Stimulated activated CD8-positive, alpha-beta memory T cell treated with anti-CD3 and anti-CD28 coated beads, Interleukin-12 subunit alpha, Interleukin-12 subunit beta, amount 100 ng/mL, for 4 hours (primary cell): Measurements from ENCODE around the gene CLEC12A.
"Not testable (repeated sequence)": the region's sequence is repeated elsewhere in the genome, so short reads cannot be mapped to it uniquely, and the experiment has no call there.

Experiments used
- DNase-seq: peaks from one replicate; pipeline ENCODE4 v3.0.0-alpha.2; 2020; ENCODE audit warnings: low read depth

Gene CLEC12A

DNA sequence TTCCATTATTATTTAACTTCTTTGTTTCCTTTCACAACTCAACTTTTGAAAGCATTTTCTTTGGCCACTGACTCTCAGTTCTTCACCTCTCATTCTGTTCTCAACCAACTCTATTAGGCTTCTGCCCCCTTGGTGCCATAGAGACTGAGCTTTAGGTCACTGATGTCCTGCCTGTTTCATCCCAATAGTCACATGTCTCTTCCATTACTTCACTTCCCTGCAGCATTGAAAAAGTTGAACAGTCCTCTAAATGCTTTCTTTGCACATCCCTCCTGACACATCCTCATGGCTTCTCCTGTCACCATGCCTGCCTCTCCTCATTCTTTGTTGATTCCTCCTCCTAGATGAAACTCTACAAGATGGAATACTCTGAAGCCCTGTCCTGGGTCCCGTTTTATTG lies 2.7 kb downstream of the CLEC12A start:
- no peak for DNase-seq

DNA sequence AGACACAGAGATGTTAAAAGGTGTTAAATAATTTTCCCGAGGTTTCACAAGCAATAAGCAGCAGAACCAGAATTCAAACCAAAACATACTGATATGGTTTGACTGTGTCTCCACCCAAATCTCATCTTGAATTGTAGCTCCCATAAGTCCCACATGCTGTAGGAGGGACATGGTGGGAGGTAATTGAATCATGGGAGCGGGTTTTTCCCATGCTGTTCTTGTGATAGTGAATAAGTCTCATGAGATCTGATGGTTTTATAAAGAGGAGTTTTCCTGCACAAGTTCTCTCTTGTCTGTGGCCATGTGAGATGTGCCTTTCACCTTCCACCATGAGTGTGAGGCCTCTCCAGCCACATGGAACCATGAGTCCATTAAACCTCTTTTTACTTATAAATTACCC lies 3.5 kb downstream of the CLEC12A start:
- not testable (repeated sequence) for DNase-seq

DNA sequence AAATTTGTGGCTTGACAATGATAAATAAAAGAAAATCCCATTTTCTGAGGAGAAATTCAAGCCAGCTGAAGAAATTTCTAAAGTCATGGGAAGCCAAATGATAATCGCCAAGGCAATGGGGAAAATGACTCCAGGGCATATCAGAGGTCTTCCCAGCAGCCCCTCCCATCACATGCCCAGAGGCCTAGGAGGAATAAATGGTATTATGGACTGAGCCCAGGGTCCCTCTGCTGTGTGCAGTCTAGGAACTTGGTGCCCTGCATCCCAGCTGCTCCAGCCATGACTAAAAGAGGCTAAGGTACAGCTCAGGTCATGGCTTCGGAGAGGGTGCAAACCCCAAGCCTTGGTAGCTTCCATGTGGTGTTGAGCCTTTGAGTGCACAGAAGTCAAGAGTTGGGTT lies 4.4 kb downstream of the CLEC12A start:
- DNase-seq, result no peak

DNA sequence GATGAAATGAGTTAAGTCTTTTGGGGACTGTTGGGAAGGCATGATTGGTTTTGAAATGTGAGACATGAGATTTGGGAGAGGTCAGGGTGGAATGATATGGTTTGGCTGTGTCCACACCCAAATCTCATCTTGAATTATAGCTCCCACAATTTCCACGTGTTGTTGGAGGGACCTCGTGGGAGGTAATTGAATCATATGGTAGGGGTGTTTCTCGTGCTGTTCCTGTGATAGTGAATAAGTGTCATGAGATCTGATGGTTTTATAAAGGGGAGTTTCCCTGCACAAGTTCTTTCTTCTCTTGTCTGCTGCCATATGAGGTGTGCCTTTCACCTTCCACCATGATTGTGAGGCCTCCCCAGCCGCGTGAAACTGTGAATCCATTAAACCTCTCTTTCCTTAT lies 5.4 kb downstream of the CLEC12A start:
- not testable (repeated sequence) for DNase-seq

DNA sequence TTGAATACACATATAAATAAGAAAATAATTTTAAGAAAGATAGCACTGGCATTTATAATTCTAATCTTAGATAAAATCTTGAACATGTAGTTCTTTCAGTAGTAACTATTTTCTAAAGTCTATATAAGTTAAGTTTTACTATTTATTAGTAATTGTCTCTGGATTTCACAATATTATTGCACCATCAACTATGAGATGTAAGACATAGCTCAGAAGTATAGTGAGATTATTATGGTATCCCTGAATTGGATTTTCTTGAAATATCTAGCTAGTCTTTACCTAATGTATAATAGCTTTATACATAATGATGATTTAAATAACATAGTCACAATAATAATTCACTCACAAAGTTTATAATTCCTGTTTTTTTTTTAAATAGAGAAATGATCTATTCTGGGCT lies 6.7 kb downstream of the CLEC12A start:
- DNase-seq, result no peak

DNA sequence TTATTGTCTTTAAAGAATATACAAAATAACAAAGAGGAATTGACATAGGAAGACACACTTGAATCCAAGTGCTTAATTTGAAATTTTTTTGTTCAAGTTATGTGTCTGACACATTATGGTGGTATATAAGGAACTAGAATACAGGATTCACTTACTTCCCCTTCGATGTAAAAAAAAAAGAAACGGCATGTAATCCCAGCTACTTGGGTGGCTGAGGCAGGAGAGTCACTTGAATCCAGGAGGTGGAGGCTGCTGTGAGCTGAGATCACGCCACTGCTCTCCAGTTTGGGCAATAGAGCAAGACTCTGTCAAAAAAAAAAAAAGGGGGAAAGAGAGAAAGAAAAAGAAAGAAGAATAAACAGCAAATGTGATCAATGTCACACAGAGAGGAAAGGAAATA lies 8.9 kb downstream of the CLEC12A start:
- DNase-seq, result no peak

DNA sequence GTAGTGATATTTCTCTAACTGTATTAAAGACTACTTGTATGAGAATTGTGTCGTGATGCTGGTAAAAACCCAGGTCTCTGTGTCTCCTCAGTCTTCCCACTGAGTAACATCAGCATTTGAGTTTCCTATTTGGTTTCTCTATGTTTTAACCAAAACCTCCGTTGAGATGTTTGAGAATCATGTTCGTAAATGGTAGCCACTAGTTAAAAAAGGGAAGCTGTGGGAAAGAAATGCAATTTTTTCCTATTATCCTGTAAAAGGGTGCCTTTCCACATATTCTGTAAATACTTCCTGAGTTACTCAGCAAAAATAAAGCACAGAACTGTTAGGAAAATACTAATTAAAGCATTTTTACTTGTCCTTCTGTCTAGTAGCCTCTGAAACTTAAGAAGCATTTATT lies 20.7 kb downstream of the CLEC12A start:
- no peak for DNase-seq

DNA sequence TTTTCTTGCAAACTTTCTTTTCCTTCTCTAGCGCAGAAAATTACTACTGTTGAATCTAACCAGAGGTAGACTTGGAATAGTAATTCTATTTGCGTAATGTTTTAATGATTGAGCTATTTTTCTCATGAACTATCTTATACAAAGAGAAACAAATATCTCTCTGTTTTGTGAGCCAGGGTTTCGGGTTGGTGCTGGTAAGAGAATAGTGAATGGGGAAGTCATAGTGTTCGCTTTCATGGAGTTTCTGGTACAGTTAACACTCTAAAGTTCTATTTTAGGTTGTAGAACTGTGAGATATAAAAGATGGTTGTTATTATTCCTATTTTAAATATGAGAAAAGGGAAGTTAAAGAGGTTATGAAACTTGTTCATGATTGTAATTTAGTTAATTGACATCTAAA lies 21.1 kb downstream of the CLEC12A start:
- DNase-seq, result no peak

DNA sequence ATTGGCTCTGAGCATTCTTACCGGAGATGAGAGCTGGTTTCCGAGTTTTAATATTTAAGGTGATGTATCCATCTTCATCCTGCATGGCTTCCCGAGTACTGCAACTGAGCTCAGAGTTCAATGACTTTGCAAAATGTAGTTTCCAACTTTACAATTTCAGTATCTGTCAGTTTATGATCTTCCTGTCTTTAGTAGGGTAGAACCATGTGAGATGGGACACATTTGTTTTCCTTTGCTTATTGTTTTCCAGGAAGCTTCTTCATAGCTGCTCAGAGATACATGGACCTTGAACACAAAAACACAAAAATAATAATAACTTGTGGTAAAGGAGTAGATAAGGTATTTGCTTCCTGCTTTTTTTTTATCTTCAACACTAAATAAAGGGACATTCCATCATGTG lies 27.8 kb downstream of the CLEC12A start, which contains the start of gene CLEC1B:
Gene CLEC1B, minus strand, starts transcription at position 106 of the 400 bp plus-strand sequence. Its CDS starts 21 bp downstream, at position 85.
- DNase-seq, result no peak

DNA sequence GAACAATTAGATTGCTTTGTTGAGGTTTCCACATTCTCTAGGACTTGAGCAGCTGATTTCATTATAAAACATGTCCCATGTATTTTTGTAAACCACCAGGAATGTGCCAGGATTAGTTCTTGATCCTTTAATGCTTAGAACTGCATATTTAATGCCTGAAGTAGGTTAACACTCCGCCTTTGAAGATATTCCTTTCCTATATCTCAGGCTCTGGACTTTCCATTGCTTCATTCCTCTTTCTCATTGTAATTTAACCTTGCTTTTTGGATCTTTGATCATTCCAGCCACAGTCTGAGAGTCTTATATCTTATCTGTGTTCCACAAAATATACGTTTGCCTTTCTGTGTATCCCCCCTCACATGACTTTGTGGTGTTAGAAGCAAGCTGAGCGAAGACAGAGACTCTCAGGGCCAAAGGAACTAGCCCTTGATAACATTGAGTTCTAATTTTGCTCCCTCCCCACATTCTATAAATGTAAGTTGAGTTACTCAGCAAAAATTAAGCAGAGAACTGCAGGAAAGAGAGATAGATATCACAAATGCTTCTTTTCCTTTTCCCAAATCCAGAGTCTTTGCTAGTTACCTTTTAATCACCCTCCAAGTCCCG lies 30.1 kb downstream of the CLEC12A start:
- DNase-seq, result no peak

DNA sequence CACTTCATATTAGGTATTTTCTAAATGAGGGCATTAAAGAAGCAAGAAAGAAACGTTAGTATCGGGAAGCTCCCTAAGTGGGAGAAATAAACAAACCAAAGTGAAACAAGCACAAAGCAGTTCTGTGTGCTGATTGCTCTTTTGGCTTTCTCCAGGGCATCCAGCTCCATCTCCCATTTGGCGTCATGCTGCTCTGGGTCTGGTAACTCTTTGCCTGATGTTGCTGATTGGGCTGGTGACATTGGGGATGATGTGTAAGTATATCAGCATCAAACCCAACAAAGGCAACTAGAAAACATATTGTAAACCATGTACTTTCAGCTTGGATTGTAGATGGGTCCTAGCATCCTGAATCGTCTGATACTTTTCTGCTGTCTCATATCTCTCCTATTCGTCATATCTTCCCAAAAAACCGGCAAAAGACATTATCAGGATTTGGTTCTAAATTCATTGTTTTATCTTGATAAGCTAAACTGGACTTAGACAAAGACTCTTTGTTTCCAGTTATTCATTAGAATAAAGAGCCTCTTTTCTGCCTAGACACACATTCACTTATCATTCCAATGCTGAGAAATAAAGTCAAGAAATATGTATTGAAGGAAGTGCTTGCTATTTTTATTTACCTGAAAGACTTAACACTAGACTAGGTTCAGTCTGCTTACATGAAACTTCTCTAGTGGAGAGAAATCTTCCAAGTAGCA lies 41.6 kb downstream of the CLEC12A start:
- no peak for DNase-seq

DNA sequence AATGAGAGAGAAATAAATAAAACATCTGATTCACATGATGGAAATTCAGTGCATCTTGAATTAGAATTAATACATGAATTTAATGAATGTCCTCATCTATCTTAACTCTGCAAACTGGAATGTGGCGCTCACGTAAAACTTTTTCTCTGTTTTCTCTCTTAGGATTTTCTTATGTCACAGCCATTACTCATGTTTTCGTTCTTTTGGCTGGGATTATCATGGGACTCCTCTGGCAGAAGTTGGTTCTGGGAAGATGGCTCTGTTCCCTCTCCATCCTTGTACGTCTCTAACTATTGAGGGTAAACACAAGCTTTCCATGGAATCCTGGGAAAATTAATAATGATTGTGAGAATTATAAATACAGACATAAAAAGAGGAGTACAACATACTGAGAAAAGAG lies 44.2 kb downstream of the CLEC12A start:
- no peak for DNase-seq

DNA sequence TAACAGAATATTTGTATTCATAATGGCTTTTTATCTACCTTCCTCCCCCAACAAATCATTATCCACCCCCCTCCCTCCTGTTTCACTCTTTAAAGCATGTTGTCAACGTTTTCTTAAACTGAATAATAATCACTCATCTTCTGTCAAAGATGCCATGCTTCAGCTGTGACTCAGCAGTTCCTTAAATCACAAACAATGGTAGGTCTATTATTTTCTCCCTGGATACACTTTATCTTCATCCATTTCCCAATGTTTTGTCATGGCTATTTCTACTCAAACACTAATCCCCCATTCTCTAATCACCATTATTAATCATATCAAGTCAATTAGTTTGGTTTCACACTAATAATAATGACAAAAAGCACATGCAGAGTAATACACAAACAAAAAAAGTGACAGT lies 45.7 kb downstream of the CLEC12A start:
- DNase-seq, result no peak

DNA sequence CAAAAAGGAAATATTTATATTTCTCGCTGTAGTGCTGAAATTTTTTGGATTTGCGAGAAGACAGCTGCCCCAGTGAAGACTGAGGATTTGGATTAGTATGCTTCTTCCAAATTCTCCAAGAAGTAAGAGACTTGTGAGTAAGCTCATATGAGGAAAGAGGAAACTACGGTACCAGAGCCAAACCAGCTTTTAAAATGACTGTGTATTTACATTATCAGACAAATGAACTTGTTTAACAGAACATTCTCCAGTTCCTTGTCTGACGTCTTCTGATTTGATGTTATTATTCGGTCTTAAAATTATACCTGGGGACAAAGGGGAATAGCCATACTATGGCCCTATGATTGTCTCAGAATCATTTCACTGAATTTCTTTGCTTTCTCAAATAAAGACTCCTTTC lies 47.2 kb downstream of the CLEC12A start:
- DNase-seq, result no peak

DNA sequence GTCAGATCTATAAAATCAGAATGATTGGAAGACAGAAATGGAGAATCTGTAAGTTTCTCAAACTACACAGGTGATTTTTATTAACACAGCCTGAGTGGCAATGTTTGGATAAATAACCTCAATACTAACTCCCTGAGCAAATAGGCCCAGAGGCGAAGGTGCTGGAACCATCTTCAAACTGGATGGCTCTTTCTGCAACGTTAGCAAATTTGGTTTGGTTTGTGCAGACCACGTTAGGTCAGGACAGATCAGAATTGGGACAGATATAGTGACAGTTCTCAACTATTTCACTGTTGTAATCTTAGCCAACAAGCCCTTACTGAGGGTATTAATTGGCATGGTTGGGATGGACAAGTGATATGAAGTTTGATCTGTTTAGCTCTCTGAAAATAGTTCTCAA lies 50.1 kb downstream of the CLEC12A start:
- no peak for DNase-seq

DNA sequence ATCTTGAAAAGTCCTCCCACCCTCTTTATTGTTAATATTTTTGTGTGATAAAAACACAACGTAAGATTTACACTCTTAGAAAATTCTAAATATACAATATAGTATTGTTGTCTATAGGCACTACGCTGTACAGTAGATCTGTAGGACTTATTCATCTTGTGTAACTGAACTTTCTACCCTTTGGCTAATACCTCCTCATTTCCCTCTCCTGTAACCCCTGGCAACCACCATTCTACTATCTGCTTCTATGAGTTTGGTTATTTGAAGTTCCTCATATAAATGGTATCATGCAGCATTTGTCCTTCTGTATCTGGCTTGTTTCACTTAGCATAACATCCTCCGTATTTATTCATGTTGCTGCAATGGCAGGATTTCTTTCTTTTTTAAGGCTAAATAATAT lies 54.0 kb downstream of the CLEC12A start:
- no peak for DNase-seq

DNA sequence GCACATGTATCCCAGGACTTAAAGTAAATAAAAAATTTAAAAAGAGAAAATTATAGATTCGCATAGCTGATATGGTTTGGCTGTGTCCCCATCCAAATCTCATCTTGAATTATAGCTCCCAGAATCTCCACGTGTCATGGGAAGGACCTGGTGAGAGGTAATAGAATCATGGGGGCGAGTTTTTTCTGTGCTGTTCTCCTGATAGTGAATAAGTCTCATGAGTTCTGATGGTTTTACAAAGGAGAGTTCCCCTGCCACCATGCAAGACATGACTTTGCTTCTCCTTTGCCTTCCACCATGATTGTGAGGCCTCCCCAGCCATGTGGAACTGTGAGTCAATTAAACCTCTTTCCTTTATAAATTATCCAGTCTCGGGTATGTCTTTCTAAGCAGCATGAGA lies 55.5 kb downstream of the CLEC12A start:
- DNase-seq, result not testable (repeated sequence)

DNA sequence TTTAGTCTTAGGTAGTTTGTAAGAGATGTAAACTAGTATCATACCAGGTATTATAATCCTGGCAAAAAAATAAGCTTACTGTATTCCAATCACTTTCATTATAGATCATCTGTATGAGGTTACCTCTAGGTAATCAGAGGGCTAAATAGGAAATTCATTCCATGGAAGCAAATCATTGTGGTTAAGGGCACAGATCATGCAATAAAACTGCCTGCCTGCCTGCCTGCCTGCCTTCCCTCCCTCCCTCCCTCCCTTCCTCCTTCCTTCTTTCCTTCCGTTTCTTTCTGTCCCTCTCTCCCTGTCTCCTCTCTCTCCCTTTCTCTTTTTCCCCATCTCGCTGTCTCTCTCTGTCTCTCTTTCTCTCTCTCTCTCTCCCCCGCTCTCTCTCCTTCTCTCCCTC lies 56.1 kb downstream of the CLEC12A start:
- DNase-seq, result no peak

DNA sequence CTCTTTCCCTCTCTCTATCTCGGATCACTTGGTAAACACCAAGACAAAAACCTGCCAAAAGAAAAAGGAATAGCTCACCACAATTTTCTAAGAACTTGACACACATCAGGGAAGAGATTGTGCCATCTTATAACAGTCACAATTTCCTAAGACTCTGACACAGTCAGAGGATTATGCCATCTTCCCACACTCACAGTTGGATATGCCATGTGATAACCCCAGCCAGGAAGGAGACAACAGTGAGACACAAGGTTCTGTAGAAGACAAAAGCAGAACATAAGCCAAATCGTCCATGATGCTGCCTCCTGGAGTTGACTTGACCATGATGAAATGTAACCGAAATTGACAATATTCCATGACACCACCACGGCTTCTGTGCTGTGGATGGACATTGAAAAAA lies 56.5 kb downstream of the CLEC12A start:
- no peak for DNase-seq

DNA sequence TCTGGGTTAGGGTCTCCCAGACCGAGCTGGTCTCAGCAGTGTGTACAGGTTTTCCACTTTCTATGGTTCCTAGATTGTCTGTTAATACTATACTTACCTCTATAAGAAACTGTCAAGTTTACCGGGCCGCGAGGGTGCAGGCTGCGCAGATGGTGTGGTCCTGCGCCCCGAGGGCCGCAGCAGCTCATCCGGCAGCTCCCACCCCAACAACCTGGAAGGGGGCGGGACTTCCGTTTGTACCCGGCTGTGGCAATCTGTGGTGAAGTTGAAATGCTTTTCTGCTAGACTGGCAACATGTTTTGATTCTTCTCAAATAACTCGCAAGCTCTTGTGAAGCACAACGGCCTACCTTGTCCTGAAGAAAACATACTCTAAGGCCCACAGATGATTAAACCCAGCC lies 59.2 kb downstream of the CLEC12A start, which contains the start of gene CLEC9A:
Gene CLEC9A, plus strand, starts transcription at position 237 of the 400 bp plus-strand sequence. CDS start 22,006 bp downstream, outside the sequence.
- no peak for DNase-seq

DNA sequence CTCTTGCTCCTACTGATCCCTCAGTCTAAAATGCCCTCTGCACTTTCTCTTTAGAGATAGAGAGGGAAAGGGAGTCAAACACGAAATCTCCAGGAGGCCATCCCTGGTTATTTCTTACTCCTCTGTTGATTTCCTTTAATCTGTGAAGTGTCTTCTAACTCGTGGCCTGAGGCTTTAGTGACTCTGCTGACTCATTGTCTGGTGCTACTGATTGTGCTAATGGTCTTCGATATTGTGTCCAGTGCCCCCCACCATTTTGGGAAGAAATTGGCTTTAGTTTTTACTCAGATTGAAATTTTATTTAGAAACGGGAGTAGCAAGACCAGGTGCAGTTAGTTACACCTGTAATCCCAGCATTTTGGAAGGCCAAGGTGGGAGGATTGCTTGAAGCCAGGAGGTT lies 60.1 kb downstream of the CLEC12A start:
- DNase-seq, result no peak

DNA sequence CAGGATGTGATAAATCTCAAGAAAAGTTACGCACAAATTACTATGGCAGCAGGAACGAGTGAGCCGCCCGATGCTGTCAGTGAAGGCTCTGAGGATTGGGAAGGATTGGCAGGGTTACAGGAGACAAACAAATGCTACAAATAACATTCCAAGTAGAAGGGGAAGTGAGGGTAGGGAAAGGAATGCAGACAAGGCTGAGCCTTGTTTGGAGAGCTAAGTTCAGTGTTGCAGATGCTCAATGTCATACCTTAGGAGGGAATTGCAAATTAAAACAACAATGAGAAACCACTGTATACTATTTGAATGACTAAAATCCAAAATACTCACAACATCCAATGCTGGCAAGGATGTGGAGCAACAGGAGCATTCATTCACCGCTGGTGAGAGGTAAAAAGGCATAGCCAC lies 60.6 kb downstream of the CLEC12A start:
- no peak for DNase-seq

DNA sequence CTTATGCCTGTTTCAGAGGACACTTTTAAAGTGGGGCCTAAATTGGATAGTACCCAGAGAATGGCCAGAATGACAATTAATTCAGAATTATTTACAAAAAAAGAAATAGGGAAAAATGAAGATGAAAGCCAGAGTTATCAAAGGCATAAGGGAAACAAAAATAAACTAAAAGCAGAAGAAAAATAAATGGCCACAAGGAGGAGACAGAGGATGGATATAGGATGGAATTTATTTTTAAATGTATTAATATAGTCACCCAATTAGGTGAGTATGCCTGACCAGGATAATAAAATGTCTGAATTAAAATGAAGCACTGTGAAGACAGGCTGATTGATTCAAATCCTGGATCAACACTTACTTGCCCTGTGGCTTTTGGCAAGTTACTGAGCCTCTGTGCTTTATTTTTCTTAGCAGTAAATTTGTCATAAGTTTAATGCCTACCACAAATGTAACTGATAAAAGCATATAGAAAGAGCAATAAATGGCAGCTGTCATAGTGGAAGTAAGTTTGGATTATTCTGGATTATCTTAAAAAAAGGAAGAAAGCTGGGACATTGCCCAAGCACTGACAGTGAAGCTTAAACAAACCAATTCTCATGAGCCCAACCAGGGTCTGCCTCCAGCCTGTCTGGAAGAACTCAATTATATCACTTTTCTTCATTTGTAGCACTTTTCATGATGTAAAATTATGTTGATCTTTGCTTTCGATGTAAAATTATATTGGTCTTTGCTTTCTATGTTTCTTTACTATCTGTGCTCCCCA lies 62.8 kb downstream of the CLEC12A start:
- DNase-seq, result no peak
